Skin epidermis (tissue), 12 donors: Measurements from ENCODE around the gene KIF2C.
"Not testable (repeated sequence)": the region's sequence is repeated elsewhere in the genome, so short reads cannot be mapped to it uniquely, and the experiment has no call there.

Experiments
- H3K27ac ChIP-seq, 21 experiments: fragments of 200-600 bp; sonication (generic) in 11 of 21; one replicate each; pipeline ENCODE4 v1.5.0; 2020; ENCODE audit warnings: mild to moderate bottlenecking in 3 of 21, inconsistent platforms in 2 of 21, moderate library complexity in 2 of 21
- H3K4me3 ChIP-seq, 7 experiments: fragments of 200-600 bp; sonication (generic) in 2 of 7; one replicate each; pipeline ENCODE4 v1.5.0; 2020; ENCODE audit warnings: inconsistent platforms in 2 of 7, mild to moderate bottlenecking in 2 of 7, moderate library complexity in 1 of 7

Gene KIF2C

GRCh38 chr1:44806704-44807363, 67.2 kb downstream of the KIF2C start, which contains the start of gene DYNLT4:
TSS of gene DYNLT4 (minus strand) at chr1:44807351. CDS start at chr1:44806668, 683 bp downstream.
- peak within 1 kb of the TSS in 3 of 7 experiments; percentile 0 to 3 (median 1) for H3K4me3 ChIP-seq
- peak within 1 kb of the TSS; percentile 82 to 100 (median 97) for H3K27ac ChIP-seq

GRCh38 chr1:44807364-44808062, 67.9 kb downstream of the KIF2C start:
- peak overlapping the region in 2 of 7 experiments; percentile 1 to 3 for H3K4me3 ChIP-seq
- peak overlapping the region; percentile 82 to 100 (median 97) for H3K27ac ChIP-seq

- peak within 1 kb of the TSS in 6 of 7 experiments; percentile 0 to 15 (median 4) for H3K4me3 ChIP-seq
- H3K27ac ChIP-seq = peak within 1 kb of the TSS; percentile 82 to 100 (median 97)
Observed at GRCh38 chr1:44808063-44808937, 68.7 kb downstream of the KIF2C start, which contains the start of gene BTBD19. TSS of gene BTBD19 (plus strand) at chr1:44808523. CDS start at chr1:44808821, 298 bp downstream.

GRCh38 chr1:44808938-44809917, 69.6 kb downstream of the KIF2C start:
- Histone ChIP-seq H3K4me3 (peak overlapping the region in 6 of 7 experiments; percentile 0 to 15 (median 4)), H3K27ac (peak overlapping the region; percentile 61 to 100 (median 97))

- no peak overlapping the region for H3K4me3 ChIP-seq
Observed at GRCh38 chr1:44810101-44810761, 70.6 kb downstream of the KIF2C start.

GRCh38 chr1:44810762-44811105, 71.1 kb downstream of the KIF2C start:
- peak overlapping the region in 20 of 21 experiments; percentile 93 to 100 (median 98) for H3K27ac ChIP-seq
- not testable (repeated sequence) for H3K4me3 ChIP-seq

More at GRCh38 chr1:44810101-44810761, 70.6 kb downstream of the KIF2C start:
- peak overlapping the region; percentile 43 to 100 (median 97) for H3K27ac ChIP-seq

- Histone ChIP-seq H3K4me3 (no peak overlapping the region), H3K27ac (peak overlapping the region in 18 of 21 experiments; percentile 73 to 100 (median 98))
Observed at GRCh38 chr1:44811234-44811633, 71.6 kb downstream of the KIF2C start.

- Histone ChIP-seq H3K4me3 (peak overlapping the region; percentile 17 to 47 (median 35)), H3K27ac (peak overlapping the region in 19 of 21 experiments; percentile 56 to 99 (median 84))
Observed at GRCh38 chr1:44812822-44813543, 73.3 kb downstream of the KIF2C start.

- H3K4me3 ChIP-seq = not testable (repeated sequence)
- peak overlapping the region in 6 of 21 experiments; percentile 42 to 95 (median 66) for H3K27ac ChIP-seq
Observed at GRCh38 chr1:44815926-44816325, 76.3 kb downstream of the KIF2C start.

GRCh38 chr1:44817307-44817706, 77.7 kb downstream of the KIF2C start:
- no peak overlapping the region for H3K4me3 ChIP-seq
- peak overlapping the region in 1 of 21 experiments; percentile 31 for H3K27ac ChIP-seq
